Gastroesophageal sphincter (tissue), 3 donors: ENCODE data around the gene KIF1A.
"Not testable (repeated sequence)": the region's sequence is repeated elsewhere in the genome, so short reads cannot be mapped to it uniquely, and the experiment has no call there.

ENCODE experiments used
- EP300 ChIP-seq: sonication (generic); formaldehyde crosslinking; IDR thresholded peaks from one replicate; pipeline ENCODE4 v1.6.1; 2017; ENCODE audit warnings: antibody characterized with exemption, mild to moderate bottlenecking
- TF ChIP-seq, protein P1 (sequence below), 4 experiments: fragments of 200-600 bp in 2 of 4; fragments of 450-650 bp in 2 of 4; sonication (generic) in 1 of 4; IDR thresholded peaks; one replicate each; pipeline ENCODE4 v1.5.1; 2017 to 2019; ENCODE audit warnings: antibody characterized with exemption in 4 of 4, mild to moderate bottlenecking in 2 of 4, moderate library complexity in 2 of 4

DNA sequence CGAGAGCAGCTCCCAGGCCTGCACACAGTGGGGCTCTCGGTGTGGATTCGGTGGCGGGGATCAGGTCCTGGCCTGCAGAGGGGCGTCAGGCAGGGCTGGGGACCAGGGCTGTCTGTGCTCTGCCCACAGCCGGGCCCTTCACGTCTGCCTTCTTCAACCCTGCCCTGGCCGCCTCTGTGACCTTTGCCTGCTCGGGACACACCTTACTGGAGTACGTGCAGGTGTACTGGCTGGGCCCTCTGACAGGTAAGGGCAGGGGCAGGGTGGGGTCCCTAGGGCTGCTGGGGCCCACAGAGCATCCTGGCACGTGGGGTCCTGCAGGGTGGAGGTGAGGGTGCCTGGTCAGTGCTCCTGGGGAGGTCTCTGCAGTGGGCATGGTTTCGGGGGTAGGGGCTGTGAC is 125.7 kb downstream of the KIF1A start:
- not testable (repeated sequence) for TF ChIP-seq EP300
- TF ChIP-seq, protein P1, sequence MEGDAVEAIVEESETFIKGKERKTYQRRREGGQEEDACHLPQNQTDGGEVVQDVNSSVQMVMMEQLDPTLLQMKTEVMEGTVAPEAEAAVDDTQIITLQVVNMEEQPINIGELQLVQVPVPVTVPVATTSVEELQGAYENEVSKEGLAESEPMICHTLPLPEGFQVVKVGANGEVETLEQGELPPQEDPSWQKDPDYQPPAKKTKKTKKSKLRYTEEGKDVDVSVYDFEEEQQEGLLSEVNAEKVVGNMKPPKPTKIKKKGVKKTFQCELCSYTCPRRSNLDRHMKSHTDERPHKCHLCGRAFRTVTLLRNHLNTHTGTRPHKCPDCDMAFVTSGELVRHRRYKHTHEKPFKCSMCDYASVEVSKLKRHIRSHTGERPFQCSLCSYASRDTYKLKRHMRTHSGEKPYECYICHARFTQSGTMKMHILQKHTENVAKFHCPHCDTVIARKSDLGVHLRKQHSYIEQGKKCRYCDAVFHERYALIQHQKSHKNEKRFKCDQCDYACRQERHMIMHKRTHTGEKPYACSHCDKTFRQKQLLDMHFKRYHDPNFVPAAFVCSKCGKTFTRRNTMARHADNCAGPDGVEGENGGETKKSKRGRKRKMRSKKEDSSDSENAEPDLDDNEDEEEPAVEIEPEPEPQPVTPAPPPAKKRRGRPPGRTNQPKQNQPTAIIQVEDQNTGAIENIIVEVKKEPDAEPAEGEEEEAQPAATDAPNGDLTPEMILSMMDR (IDR thresholded peaks at IDR 0.05), result not testable (repeated sequence)
